Measurements from ENCODE around the gene PRDM2.

PRDM2 gene

DNA sequence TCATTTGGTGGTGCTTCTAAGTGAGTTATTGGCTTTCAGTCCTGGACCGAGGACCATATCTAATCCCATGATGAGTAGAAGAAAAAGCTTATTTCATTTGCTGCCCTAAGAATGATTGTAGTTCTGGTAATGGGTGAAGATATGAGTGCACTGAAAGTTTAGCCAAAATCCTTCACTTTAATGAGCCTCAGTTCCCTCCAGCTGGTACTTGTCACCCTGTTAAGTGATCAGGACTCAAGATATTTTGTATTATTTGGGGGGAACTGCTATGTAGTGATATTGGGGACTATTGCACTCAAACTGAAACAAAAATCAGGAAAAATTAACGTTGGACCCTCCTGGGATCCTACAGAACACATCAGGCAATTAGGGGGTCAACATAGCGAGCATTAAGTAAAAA, 165.9 kb downstream of the PRDM2 start:
- no peak for TF ChIP-seq ESRRG (CRISPR knock-in tag; IDR thresholded peaks at IDR 0.05)
- TF ChIP-seq, protein P1, sequence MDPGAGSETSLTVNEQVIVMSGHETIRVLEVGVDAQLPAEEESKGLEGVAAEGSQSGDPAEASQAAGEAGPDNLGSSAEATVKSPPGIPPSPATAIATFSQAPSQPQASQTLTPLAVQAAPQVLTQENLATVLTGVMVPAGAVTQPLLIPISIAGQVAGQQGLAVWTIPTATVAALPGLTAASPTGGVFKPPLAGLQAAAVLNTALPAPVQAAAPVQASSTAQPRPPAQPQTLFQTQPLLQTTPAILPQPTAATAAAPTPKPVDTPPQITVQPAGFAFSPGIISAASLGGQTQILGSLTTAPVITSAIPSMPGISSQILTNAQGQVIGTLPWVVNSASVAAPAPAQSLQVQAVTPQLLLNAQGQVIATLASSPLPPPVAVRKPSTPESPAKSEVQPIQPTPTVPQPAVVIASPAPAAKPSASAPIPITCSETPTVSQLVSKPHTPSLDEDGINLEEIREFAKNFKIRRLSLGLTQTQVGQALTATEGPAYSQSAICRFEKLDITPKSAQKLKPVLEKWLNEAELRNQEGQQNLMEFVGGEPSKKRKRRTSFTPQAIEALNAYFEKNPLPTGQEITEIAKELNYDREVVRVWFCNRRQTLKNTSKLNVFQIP (CRISPR knock-in tag; IDR thresholded peaks at IDR 0.05; ENCODE audit: borderline replicate concordance, low read depth) = no peak
- TF ChIP-seq ZFP3 (CRISPR knock-in tag; IDR thresholded peaks at IDR 0.05) = no peak
- TF ChIP-seq ZC3H10 (CRISPR knock-in tag; IDR thresholded peaks at IDR 0.05) = no peak
- TF ChIP-seq BACH2 (CRISPR knock-in tag; IDR thresholded peaks at IDR 0.05; ENCODE audit: borderline replicate concordance) = no peak
- TF ChIP-seq SNAI2 (CRISPR knock-in tag; IDR thresholded peaks at IDR 0.05) = no peak
- no peak for ATAC-seq

- TF ChIP-seq TCF4 (CRISPR knock-in tag; IDR thresholded peaks at IDR 0.05; ENCODE audit: borderline replicate concordance) = no peak
- no peak for TF ChIP-seq OSR1 (CRISPR knock-in tag; IDR thresholded peaks at IDR 0.05)
- TF ChIP-seq ZNF8 (CRISPR knock-in tag; IDR thresholded peaks at IDR 0.05) = no peak
- TF ChIP-seq ARNTL (CRISPR knock-in tag; IDR thresholded peaks at IDR 0.05; ENCODE audit: borderline replicate concordance, low read depth) = no peak
- TF ChIP-seq BACH2 (CRISPR knock-in tag; IDR thresholded peaks at IDR 0.05; ENCODE audit: borderline replicate concordance) = no peak
- TF ChIP-seq SNAI2 (CRISPR knock-in tag; IDR thresholded peaks at IDR 0.05) = no peak
- no peak for TF ChIP-seq ZFP3 (CRISPR knock-in tag; IDR thresholded peaks at IDR 0.05)
- TF ChIP-seq ZNF70 (CRISPR knock-in tag; IDR thresholded peaks at IDR 0.05) = no peak
- TF ChIP-seq ESRRG (CRISPR knock-in tag; IDR thresholded peaks at IDR 0.05) = no peak
- no peak for TF ChIP-seq TSHZ2 (CRISPR knock-in tag; IDR thresholded peaks at IDR 0.05)
- TF ChIP-seq, protein P2, sequence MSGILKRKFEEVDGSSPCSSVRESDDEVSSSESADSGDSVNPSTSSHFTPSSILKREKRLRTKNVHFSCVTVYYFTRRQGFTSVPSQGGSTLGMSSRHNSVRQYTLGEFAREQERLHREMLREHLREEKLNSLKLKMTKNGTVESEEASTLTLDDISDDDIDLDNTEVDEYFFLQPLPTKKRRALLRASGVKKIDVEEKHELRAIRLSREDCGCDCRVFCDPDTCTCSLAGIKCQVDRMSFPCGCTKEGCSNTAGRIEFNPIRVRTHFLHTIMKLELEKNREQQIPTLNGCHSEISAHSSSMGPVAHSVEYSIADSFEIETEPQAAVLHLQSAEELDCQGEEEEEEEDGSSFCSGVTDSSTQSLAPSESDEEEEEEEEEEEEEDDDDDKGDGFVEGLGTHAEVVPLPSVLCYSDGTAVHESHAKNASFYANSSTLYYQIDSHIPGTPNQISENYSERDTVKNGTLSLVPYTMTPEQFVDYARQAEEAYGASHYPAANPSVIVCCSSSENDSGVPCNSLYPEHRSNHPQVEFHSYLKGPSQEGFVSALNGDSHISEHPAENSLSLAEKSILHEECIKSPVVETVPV (CRISPR knock-in tag; IDR thresholded peaks at IDR 0.05) = no peak
- ATAC-seq = no peak
Observed at GRCh38 chr1:13867603-13868002, 167.6 kb downstream of the PRDM2 start.

- ATAC-seq = no peak
- TF ChIP-seq TSHZ2 (CRISPR knock-in tag; IDR thresholded peaks at IDR 0.05) = no peak
- no peak for TF ChIP-seq SNAI2 (CRISPR knock-in tag; IDR thresholded peaks at IDR 0.05)
- TF ChIP-seq CREB5 (CRISPR knock-in tag; IDR thresholded peaks at IDR 0.05; ENCODE audit: low read depth) = no peak
- no peak for TF ChIP-seq ZNF70 (CRISPR knock-in tag; IDR thresholded peaks at IDR 0.05)
- TF ChIP-seq, protein P1 (CRISPR knock-in tag; IDR thresholded peaks at IDR 0.05; ENCODE audit: borderline replicate concordance, low read depth) = no peak
- TF ChIP-seq ISL1 (CRISPR knock-in tag; IDR thresholded peaks at IDR 0.05) = no peak
- TF ChIP-seq, protein P3, sequence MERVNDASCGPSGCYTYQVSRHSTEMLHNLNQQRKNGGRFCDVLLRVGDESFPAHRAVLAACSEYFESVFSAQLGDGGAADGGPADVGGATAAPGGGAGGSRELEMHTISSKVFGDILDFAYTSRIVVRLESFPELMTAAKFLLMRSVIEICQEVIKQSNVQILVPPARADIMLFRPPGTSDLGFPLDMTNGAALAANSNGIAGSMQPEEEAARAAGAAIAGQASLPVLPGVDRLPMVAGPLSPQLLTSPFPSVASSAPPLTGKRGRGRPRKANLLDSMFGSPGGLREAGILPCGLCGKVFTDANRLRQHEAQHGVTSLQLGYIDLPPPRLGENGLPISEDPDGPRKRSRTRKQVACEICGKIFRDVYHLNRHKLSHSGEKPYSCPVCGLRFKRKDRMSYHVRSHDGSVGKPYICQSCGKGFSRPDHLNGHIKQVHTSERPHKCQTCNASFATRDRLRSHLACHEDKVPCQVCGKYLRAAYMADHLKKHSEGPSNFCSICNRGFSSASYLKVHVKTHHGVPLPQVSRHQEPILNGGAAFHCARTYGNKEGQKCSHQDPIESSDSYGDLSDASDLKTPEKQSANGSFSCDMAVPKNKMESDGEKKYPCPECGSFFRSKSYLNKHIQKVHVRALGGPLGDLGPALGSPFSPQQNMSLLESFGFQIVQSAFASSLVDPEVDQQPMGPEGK (CRISPR knock-in tag; IDR thresholded peaks at IDR 0.05; ENCODE audit: borderline replicate concordance) = no peak
Observed at GRCh38 chr1:13869172-13869797, 169.3 kb downstream of the PRDM2 start.

All from SK-N-SH treated with all-trans-retinoic acid at 6 μM for 48 hours (cell line).